Ovary (tissue), 9 donors: ENCODE measurements around the gene SERPING1. TPM values are rescaled to one million over a fixed set of nuclear protein-coding genes. Genes with fewer than 3 reads are reported as not detected.

Source experiments
- DNase-seq, 5 donors: peaks; one replicate each; pipeline ENCODE4 v3.0.0-alpha.2; 2019 to 2020
- H3K27ac ChIP-seq, 2 donors: fragments of 200-600 bp; one replicate each; pipeline versions ENCODE4 v1.5.1 to v1.8.0; 2019 to 2022
- H3K27me3 ChIP-seq: fragments of 200-600 bp; one replicate; pipeline ENCODE4 v1.8.0; 2022
- H3K36me3 ChIP-seq: fragments of 200-600 bp; sonication (generic); one replicate; pipeline ENCODE4 v1.5.1; 2019
- H3K4me1 ChIP-seq: one replicate; pipeline ENCODE4 v1.8.1; 2013; ENCODE audit warnings: mild to moderate bottlenecking, moderate library complexity; ENCODE audit not compliant: insufficient read depth
- H3K4me3 ChIP-seq: fragments of 200-600 bp; sonication (generic); one replicate; pipeline ENCODE4 v1.5.1; 2017
- H3K9me3 ChIP-seq, 2 donors: fragments of 200-600 bp in 1 of 2; sonication (generic) in 1 of 2; one replicate each; pipeline versions ENCODE4 v1.5.1 to v1.8.1; 2013 to 2019; ENCODE audit warnings: mild to moderate bottlenecking in 1 of 2, moderate library complexity in 1 of 2
- CTCF ChIP-seq, 3 donors: fragments of 450-650 bp in 2 of 3; fragments of 200-600 bp in 1 of 3; IDR thresholded peaks; one replicate each; pipeline versions ENCODE4 v1.5.1 to v1.8.0; 2016 to 2022; ENCODE audit warnings: antibody characterized with exemption in 3 of 3, mild to moderate bottlenecking in 1 of 3
- EP300 ChIP-seq: sonication (generic); formaldehyde crosslinking; IDR thresholded peaks from one replicate; pipeline ENCODE4 v1.6.1; 2017; ENCODE audit warnings: antibody characterized with exemption
- POLR2A ChIP-seq: fragments of 450-650 bp; IDR thresholded peaks from one replicate; pipeline ENCODE4 v1.6.1; 2017; ENCODE audit warnings: antibody characterized with exemption, mild to moderate bottlenecking, moderate library complexity
- WGBS, 3 donors: extraction: QIAGEN DNeasy Blood & Tissue Kit in 1 of 3; methylation state at CpG; one replicate each; pipeline versions ENCODE4 v1.1.5 to v1.1.7; 2013 to 2017; 5-methylcytosine and 5-hydroxymethylcytosine counted together
- intact Hi-C, 4 donors: fragments of 100-400 bp; cut with DNase I; formaldehyde crosslinking; loops; one replicate each; pipeline versions ENCODE4 v1.11.0 to v1.15.1; 2022 to 2023
- polyA plus RNA-seq, 2 donors: library from polyadenylated mRNA; stranded (reverse); fragments of 200-250 nt in 1 of 2; fragments of 350-450 nt in 1 of 2; fragmentation: Illumina TruSeq in 1 of 2; extraction: RNeasy Lipid Tissue Mini Kit (QIAGEN cat#74804) in 1 of 2; gene quantifications; one replicate each; pipeline ENCODE4 v1.2.3, GENCODE V29; 2013 to 2014
- total RNA-seq, 7 donors: library from RNA; depleted of rRNA in 2 of 7; stranded (reverse); fragments of >200 nt in 2 of 7; fragmentation: NEBNext Ultra II Directional in 3 of 7; extraction: Animal tissue kit (Norgen Biotek cat#: 25700) in 3 of 7; gene quantifications; one replicate each; pipeline versions ENCODE4 v1.1.0 to v1.2.4, GENCODE V29; 2016 to 2023
- donor health status: DM: no; HTN: no; CAD: no; lungs with moderate emphysema.
- donor health status: DM: no; HTN: no; CAD: no.
- donor health status: Bipolar disorder and iron deficiency.
- donor health status: DM: yes; HTN: yes; CAD: no.
- donor health status: DM: no; HTN: no; CAD: no.
- donor health status: DM: yes; HTN: yes; CAD: no.

Gene SERPING1
- total and polyA plus RNA-seq, 9 donors = 454 to 2,358 (median 729) TPM

GRCh38 chr11:57648801-57649735 is 51.6 kb downstream of the SERPING1 start:
- Histone ChIP-seq H3K27me3 (no peaks in the 10 kb centered on the region), H3K27ac (no peak overlapping the region), H3K4me1 (peaks cover 27% of the 10 kb centered on the region), H3K4me3 (peak overlapping the region; percentile 47), H3K36me3 (no peaks in the 10 kb centered on the region), H3K9me3 (no peaks in the 10 kb centered on the region)
- TF ChIP-seq POLR2A (peak; percentile 12), CTCF (IDR thresholded peaks at IDR 0.05) (no peak), EP300 (no peak)
- DNase-seq = peak in 4 of 5 donors; percentile 52 to 57 (median 54)
- intact Hi-C loops = loop anchor here in 2 of 4 donors (10.0 kb wide), 2 partner anchors 194 to 324 kb away; partner anchors contain the start of gene TNKS1BP1 (in 1 of the 2)
- WGBS, 3 donors = 1 to 3% (median 1%) methylated on average over 23 of the region's 23 CpGs

- no peaks in the 10 kb centered on the region for H3K27me3 ChIP-seq
- 4 to 9% (median 6%) methylated on average over 15 of the region's 15 CpGs for WGBS, 3 donors
- TF ChIP-seq POLR2A (peak; percentile 23), CTCF (IDR thresholded peaks at IDR 0.05) (no peak), EP300 (no peak)
- H3K4me3 ChIP-seq = peak within 1 kb of the TSS; percentile 47
- intact Hi-C loops = loop anchor here in 2 of 4 donors (10.0 kb wide), 2 partner anchors 195 to 325 kb away; partner anchors contain the start of gene TNKS1BP1 (in 2 of the 2)
- DNase-seq = peak; percentile 70 to 82 (median 80)
- peak within 1 kb of the TSS; percentile 31 to 67 for H3K27ac ChIP-seq
- no peaks in the 10 kb centered on the region for H3K36me3 ChIP-seq
- H3K9me3 ChIP-seq = no peaks in the 10 kb centered on the region
- H3K4me1 ChIP-seq = peaks cover 26% of the 10 kb centered on the region
These were observed 52.6 kb downstream of the SERPING1 start, which contains the start of gene YPEL4 for GRCh38 chr11:57649826-57650738. TSS of gene YPEL4 (minus strand) at chr11:57649912. CDS start at chr11:57647107, 2,805 bp downstream.

- Histone ChIP-seq H3K27me3 (no peaks in the 10 kb centered on the region), H3K27ac (peak overlapping the region in 1 of 2 donors; percentile 67)
- no peak for DNase-seq
These were observed 53.2 kb downstream of the SERPING1 start for GRCh38 chr11:57650739-57651090.

More at GRCh38 chr11:57650739-57651090, 53.2 kb downstream of the SERPING1 start:
- WGBS, 3 donors = 41 to 55% (median 50%) methylated on average over 5 of the region's 5 CpGs
- TF ChIP-seq EP300 (no peak), CTCF (IDR thresholded peaks at IDR 0.05) (no peak)
- Histone ChIP-seq H3K4me3 (no peak overlapping the region), H3K36me3 (no peaks in the 10 kb centered on the region), H3K4me1 (peaks cover 26% of the 10 kb centered on the region), H3K9me3 (no peaks in the 10 kb centered on the region)
- intact Hi-C loops = loop anchor here in 1 of 4 donors (10.0 kb wide), 1 partner anchor 326 kb away; the partner anchor contains the start of gene TNKS1BP1
